IMR-90 (cell line): ENCODE results near the gene RUNX2. TPM values are rescaled to one million over a fixed set of nuclear protein-coding genes. Genes with fewer than 3 reads are reported as not detected.

ENCODE experiments used
- ATAC-seq: fragments of 200-7000 bp; cut with Tn5 transposase; 2 replicates; pipeline ENCODE4 v1.9.1; 2020; ENCODE audit warnings: low read depth, mild to moderate bottlenecking, moderate library complexity
- BruUV-seq: library from RNA; stranded (reverse); fragments of 400-500 nt; replicated peaks from 2 replicates; lab custom pipeline; 2021; lab: Mats Ljungman, UMichigan
- CTCF ChIA-PET: fragments of 300-600 bp; formaldehyde crosslinking; extraction: SDS; loops from one replicate; lab custom pipeline; 2021; ENCODE audit warnings: antibody characterized with exemption; lab: Yijun Ruan, JAX
- POLR2A ChIA-PET: fragments of 300-600 bp; sonication (Branson Sonifier 250); formaldehyde crosslinking; loops from one replicate; lab custom pipeline; 2022; ENCODE audit warnings: antibody characterized with exemption; ENCODE audit not compliant: unreplicated experiment; lab: Charles Lee
- DNase-seq: peaks from one replicate; pipeline ENCODE4 v3.0.0; 2013
- H2AFZ ChIP-seq: replicated peaks from 2 replicates; pipeline ENCODE3; 2013; ENCODE audit warnings: low read length, mild to moderate bottlenecking; ENCODE audit not compliant: poor library complexity
- H2AK5ac ChIP-seq: 2 replicates; pipeline ENCODE4 v1.6.1; 2013; ENCODE audit warnings: low read depth, low read length, inconsistent platforms
- H2AK9ac ChIP-seq: replicated peaks from 2 replicates; pipeline ENCODE3; 2013; ENCODE audit warnings: mild to moderate bottlenecking, low read depth, low read length, moderate library complexity; ENCODE audit not compliant: poor library complexity
- H2BK120ac ChIP-seq: 2 replicates; pipeline ENCODE4 v1.6.1; 2013; ENCODE audit warnings: low read depth, low read length, inconsistent platforms
- H2BK15ac ChIP-seq: 3 replicates; pipeline ENCODE4 v1.6.1; 2013; ENCODE audit warnings: low read depth, low read length, inconsistent platforms
- H2BK20ac ChIP-seq: 2 replicates; pipeline ENCODE4 v1.6.1; 2013; ENCODE audit warnings: low read depth, mild to moderate bottlenecking, inconsistent platforms, low read length, moderate library complexity
- H2BK5ac ChIP-seq: 2 replicates; pipeline ENCODE4 v1.6.1; 2013; ENCODE audit warnings: mild to moderate bottlenecking, low read depth, low read length, inconsistent platforms; ENCODE audit not compliant: poor library complexity, severe bottlenecking
- H3K14ac ChIP-seq: replicated peaks from 2 replicates; pipeline ENCODE4 v1.6.1; 2013; ENCODE audit warnings: low read depth, low read length, inconsistent platforms
- H3K18ac ChIP-seq: 2 replicates; pipeline ENCODE4 v1.6.1; 2013; ENCODE audit warnings: low read depth, low read length, control low read depth
- H3K23ac ChIP-seq: 2 replicates; pipeline ENCODE4 v1.6.1; 2013; ENCODE audit warnings: low read depth, low read length, inconsistent platforms
- H3K27ac ChIP-seq: 2 replicates; pipeline ENCODE4 v1.5.1; 2013; ENCODE audit warnings: mild to moderate bottlenecking, control low read depth, low read length; ENCODE audit not compliant: insufficient read depth
- H3K27me3 ChIP-seq: 2 replicates; pipeline ENCODE4 v1.6.1; 2013; ENCODE audit warnings: low read length; ENCODE audit not compliant: control insufficient read depth, insufficient read depth
- H3K36me3 ChIP-seq: 2 replicates; pipeline ENCODE4 v1.6.1; 2013; ENCODE audit warnings: low read length, mixed read lengths; ENCODE audit not compliant: control insufficient read depth, insufficient read depth
- H3K4ac ChIP-seq: 2 replicates; pipeline ENCODE4 v1.6.1; 2013; ENCODE audit warnings: low read depth, low read length, inconsistent platforms
- H3K4me1 ChIP-seq: 2 replicates; pipeline ENCODE4 v1.6.1; 2013; ENCODE audit warnings: low read length, mixed read lengths; ENCODE audit not compliant: control insufficient read depth, insufficient read depth
- H3K4me2 ChIP-seq: 2 replicates; pipeline ENCODE4 v1.6.1; 2013; ENCODE audit warnings: low read depth, mild to moderate bottlenecking, control low read depth, low read length, moderate library complexity
- H3K4me3 ChIP-seq: 2 replicates; pipeline ENCODE4 v1.5.1; 2013; ENCODE audit warnings: low read depth, mild to moderate bottlenecking, control low read depth, low read length, moderate library complexity; ENCODE audit not compliant: insufficient read depth
- H3K56ac ChIP-seq: 2 replicates; pipeline ENCODE4 v1.6.1; 2013; ENCODE audit warnings: low read length, inconsistent platforms; ENCODE audit not compliant: insufficient read depth; ENCODE audit errors: extremely low read depth
- H3K79me1 ChIP-seq, 2 experiments: 2 replicates each; pipeline ENCODE4 v1.6.1; 2013; ENCODE audit warnings: low read length in 2 of 2, inconsistent platforms in 1 of 2, low read depth in 1 of 2
- H3K9ac ChIP-seq: 2 replicates; pipeline ENCODE4 v1.6.1; 2013; ENCODE audit warnings: low read depth, low read length, control low read depth
- H3K9me1 ChIP-seq: 2 replicates; pipeline ENCODE4 v1.6.1; 2013; ENCODE audit warnings: low read length, inconsistent platforms; ENCODE audit not compliant: insufficient read depth
- H3K9me3 ChIP-seq: 2 replicates; pipeline ENCODE4 v1.6.1; 2013; ENCODE audit warnings: low read length; ENCODE audit not compliant: control insufficient read depth, insufficient read depth
- H4K20me1 ChIP-seq: 2 replicates; pipeline ENCODE4 v1.6.1; 2013; ENCODE audit warnings: low read length, inconsistent platforms; ENCODE audit not compliant: insufficient read depth
- H4K5ac ChIP-seq: 2 replicates; pipeline ENCODE4 v1.6.1; 2013; ENCODE audit warnings: mild to moderate bottlenecking, low read depth, low read length, control low read depth
- H4K8ac ChIP-seq, 2 experiments: 2 replicates each; pipeline ENCODE4 v1.6.1; 2013; ENCODE audit warnings: low read depth in 2 of 2, low read length in 2 of 2, control low read depth in 1 of 2, inconsistent platforms in 1 of 2
- H4K91ac ChIP-seq: 2 replicates; pipeline ENCODE4 v1.6.1; 2013; ENCODE audit warnings: low read depth, low read length, inconsistent platforms; ENCODE audit not compliant: insufficient read depth
- FOS ChIP-seq: fragments of 150-350 bp; IDR thresholded peaks from 2 replicates; pipeline ENCODE4 v1.6.1; 2016; ENCODE audit warnings: low read depth, low read length
- WGBS, 2 experiments: methylation state at CpG; one replicate each; pipeline versions ENCODE4 v1.1.5 to v1.1.7; 2013; ENCODE audit warnings: missing lambda C conversion rate in 2 of 2; ENCODE audit not compliant: insufficient read length in 1 of 2; ENCODE audit errors: extremely low coverage in 2 of 2; 5-methylcytosine and 5-hydroxymethylcytosine counted together
- dilution Hi-C: fragments of 300-500 bp; cut with HindIII; formaldehyde crosslinking; loops from one replicate; pipeline ENCODE4 v1.14.3; 2018; ENCODE audit warnings: low sequenced_read_pairs; ENCODE audit not compliant: unreplicated experiment
- in situ Hi-C: fragments of 300-500 bp; cut with MboI; formaldehyde crosslinking; loops from 3 replicates; pipeline ENCODE4 v1.14.3; 2019; ENCODE audit warnings: low sequenced_read_pairs, inconsistent platforms, mixed read lengths
- intact Hi-C: fragments of 100-400 bp; cut with micrococcal nuclease; formaldehyde crosslinking; loops from 2 replicates; pipeline ENCODE4 v1.10.0; 2022
- polyA plus RNA-seq, 3 experiments: library from polyadenylated mRNA; depleted of rRNA; stranded (reverse); fragments of >200 nt; gene quantifications; 2 replicates each; pipeline ENCODE4 v1.2.3, GENCODE V29; 2012; ENCODE audit warnings: low replicate concordance in 1 of 3
- total RNA-seq: library from RNA; depleted of rRNA; stranded (reverse); fragments of >200 nt; gene quantifications from 2 replicates; pipeline ENCODE4 v1.2.3, GENCODE V29; 2012
- TF ChIP-seq, protein P1 (sequence below): conservative IDR thresholded peaks from 2 replicates; pipeline ENCODE4 v1.5.1; 2012; ENCODE audit warnings: mild to moderate bottlenecking, low read depth, low read length, improper control_type of control experiment

Gene RUNX2
- total and polyA plus RNA-seq, 2 of the 4 experiments (the other 2 are of a cell fraction): 2.3 to 4.7 TPM

DNA sequence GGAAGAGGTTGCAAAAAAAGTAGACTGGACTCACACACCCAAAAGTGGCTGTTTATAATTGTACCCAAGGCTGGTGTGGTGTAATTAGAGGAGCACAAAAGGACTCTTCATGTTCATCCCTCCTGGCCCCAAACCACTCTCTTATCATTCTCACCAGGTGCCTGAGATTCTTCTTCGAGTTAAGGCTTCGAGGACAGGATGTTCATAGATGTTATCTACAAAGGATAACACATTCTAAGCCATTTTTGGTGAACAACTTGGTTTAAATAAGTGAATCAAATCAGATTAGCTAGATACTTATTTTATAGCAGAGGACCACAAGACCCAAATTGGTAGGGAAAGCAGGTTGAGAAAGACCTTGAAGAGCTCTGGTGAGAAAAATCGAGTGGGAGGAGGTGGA, 122.7 kb downstream of the RUNX2 start:
- Histone ChIP-seq H3K27me3 (no peaks in the 10 kb centered on the region), H3K4ac (no peak overlapping the region), H2AK9ac (no peak overlapping the region), H3K27ac (no peak overlapping the region), H3K4me1 (peaks cover 20% of the 10 kb centered on the region), H4K91ac (no peak overlapping the region), H3K9me1 (peaks cover 18% of the 10 kb centered on the region), H2BK15ac (no peak overlapping the region), H2BK20ac (no peak overlapping the region), H4K8ac (no peak overlapping the region), H3K56ac (no peak overlapping the region), H3K4me3 (no peak overlapping the region), H3K18ac (no peak overlapping the region), H3K4me2 (no peak overlapping the region), H3K23ac (no peak overlapping the region), H4K5ac (no peak overlapping the region), H3K9ac (no peak overlapping the region), H3K9me3 (no peaks in the 10 kb centered on the region), H2BK5ac (no peak overlapping the region), H4K20me1 (no peaks in the 10 kb centered on the region), H3K36me3 (peaks cover 1% of the 10 kb centered on the region), H2AFZ (no peak overlapping the region), H2AK5ac (no peak overlapping the region), H2BK120ac (no peak overlapping the region), H3K14ac (no peak overlapping the region), H3K79me1 (peaks cover 21 to 58% of the 10 kb centered on the region in 2 experiments)
- DNase-seq (no peak), ATAC-seq (no peak)
- CTCF ChIA-PET: interaction anchor here (0.8 kb wide), 1 partner anchor 820 kb away, joined by 4 read pairs; no protein-coding TSS in a partner anchor
- no TSS peak for BruUV-seq
- in situ Hi-C loops: no loop called here
- no CpG with 5 or more reads among the region's 3 CpGs for WGBS, 2 experiments
- dilution Hi-C loops: no loop called here
- TF ChIP-seq, protein P1, sequence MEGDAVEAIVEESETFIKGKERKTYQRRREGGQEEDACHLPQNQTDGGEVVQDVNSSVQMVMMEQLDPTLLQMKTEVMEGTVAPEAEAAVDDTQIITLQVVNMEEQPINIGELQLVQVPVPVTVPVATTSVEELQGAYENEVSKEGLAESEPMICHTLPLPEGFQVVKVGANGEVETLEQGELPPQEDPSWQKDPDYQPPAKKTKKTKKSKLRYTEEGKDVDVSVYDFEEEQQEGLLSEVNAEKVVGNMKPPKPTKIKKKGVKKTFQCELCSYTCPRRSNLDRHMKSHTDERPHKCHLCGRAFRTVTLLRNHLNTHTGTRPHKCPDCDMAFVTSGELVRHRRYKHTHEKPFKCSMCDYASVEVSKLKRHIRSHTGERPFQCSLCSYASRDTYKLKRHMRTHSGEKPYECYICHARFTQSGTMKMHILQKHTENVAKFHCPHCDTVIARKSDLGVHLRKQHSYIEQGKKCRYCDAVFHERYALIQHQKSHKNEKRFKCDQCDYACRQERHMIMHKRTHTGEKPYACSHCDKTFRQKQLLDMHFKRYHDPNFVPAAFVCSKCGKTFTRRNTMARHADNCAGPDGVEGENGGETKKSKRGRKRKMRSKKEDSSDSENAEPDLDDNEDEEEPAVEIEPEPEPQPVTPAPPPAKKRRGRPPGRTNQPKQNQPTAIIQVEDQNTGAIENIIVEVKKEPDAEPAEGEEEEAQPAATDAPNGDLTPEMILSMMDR: no peak
- TF ChIP-seq FOS: no peak
- intact Hi-C loops: no loop called here
- POLR2A ChIA-PET: no interaction called here
